DMS 273 (cell line): ENCODE results near the gene TAGLN2.
A peak's percentile ranks its signal among the peaks of the same experiment; 100 is the strongest.

Source experiments
- DNase-seq: peaks from one replicate; lab custom pipeline; 2025; ENCODE audit not compliant: unreplicated experiment; lab: John Stamatoyannopoulos, UW

Gene TAGLN2

DNA sequence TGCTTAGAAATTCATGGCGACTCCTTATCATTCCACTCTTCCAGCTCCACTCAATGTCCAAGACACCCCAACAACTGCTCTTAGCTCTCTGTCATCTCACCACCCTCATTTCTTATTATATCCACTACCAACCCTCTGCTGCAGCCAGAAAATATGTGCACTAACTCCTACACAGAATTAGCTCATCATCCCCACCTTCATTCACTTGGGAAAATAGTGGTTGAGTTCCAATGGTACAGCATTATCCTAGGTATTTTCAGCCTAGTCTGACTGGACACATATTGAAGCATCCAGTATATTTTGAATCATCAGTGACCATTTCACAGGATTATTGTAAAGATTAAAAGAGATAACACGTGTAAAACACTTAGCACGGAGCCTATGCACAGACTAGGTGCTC, 46.2 kb downstream of the TAGLN2 start:
- no peak for DNase-seq

DNA sequence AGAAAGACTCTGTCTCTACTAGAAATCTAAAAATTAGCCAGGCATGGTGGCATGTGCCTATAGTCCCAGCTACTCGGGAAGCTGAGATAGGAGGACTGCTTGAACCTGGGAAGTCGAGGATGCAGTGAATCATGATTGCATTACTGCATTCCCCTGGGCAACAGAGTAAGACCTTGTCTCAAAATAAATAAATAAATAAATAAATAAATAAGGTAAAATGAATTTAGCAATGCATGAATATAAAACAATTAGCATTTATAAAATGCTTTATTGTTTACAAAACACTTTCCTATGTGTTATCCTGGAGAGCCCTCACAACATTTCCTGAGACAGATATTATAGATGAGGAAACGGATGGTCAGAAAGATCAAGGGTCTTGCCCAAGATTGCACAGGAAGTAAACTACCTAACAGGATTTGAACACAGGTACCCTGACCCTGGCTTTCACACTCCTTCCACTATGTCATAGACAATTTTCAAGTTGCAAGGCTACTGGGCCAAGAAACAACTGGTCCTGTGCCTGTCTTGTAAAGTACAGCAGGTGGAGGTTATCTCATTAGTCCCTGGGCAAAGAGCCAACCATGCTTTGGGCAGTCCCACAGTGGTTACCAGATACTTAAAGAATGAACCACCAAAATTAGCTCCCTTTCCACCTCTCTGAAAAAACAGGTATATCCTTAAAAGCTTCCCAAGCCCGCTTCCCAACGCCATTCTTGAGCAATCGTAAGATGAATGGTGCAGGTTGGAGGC, 47.4 kb downstream of the TAGLN2 start:
- DNase-seq = peak; percentile 91

DNA sequence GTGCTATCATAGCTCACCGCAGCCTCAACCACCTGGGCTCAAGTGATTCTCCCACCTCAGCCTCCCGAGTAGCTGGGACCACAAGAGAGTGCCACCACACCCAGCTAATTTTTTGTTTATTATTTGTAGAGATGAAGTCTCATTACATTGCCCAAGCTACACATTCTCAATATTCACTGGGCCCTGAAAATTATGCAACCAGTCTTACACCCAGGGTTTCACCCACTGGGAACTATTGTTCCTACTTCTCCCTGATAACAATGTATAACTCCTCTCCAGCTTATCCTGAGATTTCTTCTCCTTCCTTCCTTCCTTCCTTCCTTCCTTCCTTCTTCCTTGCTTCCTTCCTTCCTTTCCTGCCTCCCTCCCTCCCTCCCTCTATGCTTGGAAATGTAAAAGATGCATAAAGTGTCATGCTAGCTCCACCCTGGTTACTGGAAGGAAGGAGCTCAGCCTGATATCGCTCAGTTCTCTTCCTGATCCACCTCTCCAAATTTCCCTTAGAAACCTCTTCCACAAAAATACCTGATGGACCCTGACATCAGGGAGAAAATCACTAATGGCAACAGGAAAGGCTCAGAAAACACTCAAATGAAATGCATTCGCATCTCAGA, 51.7 kb downstream of the TAGLN2 start:
- no peak for DNase-seq

DNA sequence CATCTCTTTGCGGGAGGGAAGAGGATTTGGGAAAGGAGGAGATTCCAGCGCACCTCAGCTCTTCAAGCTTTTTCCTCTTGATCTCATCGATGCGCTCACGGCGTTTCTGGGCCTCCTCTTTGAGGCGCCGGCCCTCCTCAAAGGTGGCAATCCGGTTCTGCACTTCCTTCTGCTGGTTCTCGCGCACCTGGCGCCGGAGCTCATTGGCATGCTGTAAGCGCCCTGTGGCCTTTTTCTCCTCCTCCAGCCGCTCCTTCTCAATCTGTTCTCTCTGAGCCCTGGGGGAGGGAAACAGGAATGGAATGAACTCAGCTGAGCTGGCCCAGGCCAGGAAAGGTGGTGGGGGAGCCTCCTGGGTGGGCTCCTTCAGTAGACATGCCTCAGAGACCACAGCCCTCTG, 52.4 kb downstream of the TAGLN2 start:
- DNase-seq = no peak

DNA sequence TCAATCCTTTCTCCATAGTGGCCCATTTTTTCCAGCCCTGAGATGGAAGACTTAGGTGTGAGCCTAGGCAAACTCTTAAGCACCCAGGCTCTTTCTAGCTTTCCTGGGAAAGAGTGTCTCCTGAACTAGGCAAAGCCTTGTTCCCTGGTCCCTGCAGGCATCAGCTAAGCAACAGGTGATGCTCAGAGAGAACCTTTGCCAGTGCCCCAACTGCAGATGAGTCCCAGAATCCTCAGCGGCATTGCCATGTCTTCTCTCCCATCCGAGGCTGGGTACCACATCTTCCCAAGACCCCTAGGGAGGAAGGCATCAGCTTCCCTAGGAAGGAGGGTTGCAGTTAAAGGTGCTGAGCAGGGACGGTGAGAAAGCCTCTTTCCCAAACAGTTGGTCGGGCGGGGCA, 54.6 kb downstream of the TAGLN2 start:
- DNase-seq = no peak

DNA sequence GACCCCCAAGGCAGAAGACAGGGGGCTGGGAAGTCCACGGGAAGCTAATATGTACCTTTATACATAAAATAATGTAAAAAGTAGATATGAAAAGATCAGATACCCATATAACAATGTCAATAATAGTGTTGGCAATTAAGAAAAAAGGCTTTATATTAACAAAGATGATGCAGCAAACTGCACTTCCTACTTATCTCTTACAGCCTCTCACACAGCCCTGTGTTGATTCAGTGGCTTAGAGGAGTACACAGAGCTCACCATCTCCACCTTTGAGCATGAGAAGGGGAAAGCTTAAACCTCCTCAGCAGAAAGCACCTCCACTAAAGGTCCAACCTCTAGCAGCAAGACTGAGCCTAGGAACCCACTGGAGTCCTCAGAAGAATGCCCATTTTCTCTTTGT, 55.7 kb downstream of the TAGLN2 start:
- no peak for DNase-seq

DNA sequence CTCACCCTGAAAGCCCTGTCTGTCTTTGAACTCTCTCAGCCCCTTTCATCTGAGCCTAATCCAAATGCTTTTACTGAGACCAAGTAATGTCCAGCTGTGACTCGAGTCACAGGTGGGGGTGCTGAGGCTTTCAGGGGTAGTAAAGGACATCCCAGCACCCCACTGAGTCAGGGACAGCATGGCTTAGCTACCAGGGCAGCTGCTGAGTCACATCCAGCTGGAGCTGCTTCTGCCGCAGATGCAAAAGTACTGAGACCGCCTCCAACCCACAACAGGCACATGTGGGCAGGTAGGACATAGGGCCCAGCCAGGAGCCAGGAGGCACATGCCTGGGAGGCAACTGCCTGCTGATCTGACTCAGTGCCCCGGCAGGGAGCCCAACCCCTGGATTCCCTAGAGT, 56.1 kb downstream of the TAGLN2 start:
- peak; percentile 57 for DNase-seq

DNA sequence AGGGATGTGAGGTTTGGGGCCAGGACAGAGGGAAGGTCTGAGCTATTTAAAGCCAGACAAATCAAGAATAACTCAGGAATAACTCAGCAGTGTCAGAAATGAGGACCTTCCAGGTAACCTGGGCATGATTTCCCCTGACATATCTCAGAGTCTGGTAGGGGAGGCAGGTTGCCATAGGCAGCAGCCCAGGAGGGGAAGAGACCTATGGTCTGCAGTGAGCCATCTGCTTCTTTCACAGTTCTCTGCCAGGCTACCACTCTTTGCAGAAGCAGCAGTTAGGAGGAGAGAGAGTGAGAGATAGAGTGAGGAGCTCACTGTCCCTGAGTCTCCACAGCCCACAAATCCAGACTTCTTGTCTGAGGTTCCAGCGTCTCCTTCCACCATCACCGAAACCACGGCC, 56.5 kb downstream of the TAGLN2 start:
- DNase-seq = peak; percentile 78
